Breast epithelium (tissue), 4 donors: ENCODE measurements around the gene CARD9. TPM values are rescaled to one million over a fixed set of nuclear protein-coding genes. Genes with fewer than 3 reads are reported as not detected.

Experiments
- DNase-seq, 2 donors: peaks; one replicate each; pipeline ENCODE4 v3.0.0-alpha.2; 2019; ENCODE audit warnings: low spot score in 2 of 2
- H3K27ac ChIP-seq, 2 donors: fragments of 200-600 bp; sonication (generic) in 1 of 2; one replicate each; pipeline ENCODE4 v1.5.1; 2016 to 2019; ENCODE audit warnings: mild to moderate bottlenecking in 1 of 2
- H3K27me3 ChIP-seq, 2 donors: fragments of 200-600 bp; sonication (generic) in 1 of 2; one replicate each; pipeline versions ENCODE4 v1.5.1 to v1.6.0; 2017 to 2019; ENCODE audit warnings: control low read depth in 1 of 2, mild to moderate bottlenecking in 1 of 2
- H3K36me3 ChIP-seq: fragments of 200-600 bp; one replicate; pipeline ENCODE4 v1.5.1; 2019
- H3K4me1 ChIP-seq, 2 donors: fragments of 200-600 bp; sonication (generic); one replicate each; pipeline ENCODE4 v1.5.1; 2016 to 2019; ENCODE audit warnings: control low read depth in 1 of 2
- H3K4me3 ChIP-seq, 3 donors: fragments of 200-600 bp; sonication (generic); 1 replicate in 2 of 3; 2 replicates in 1 of 3; pipeline ENCODE4 v1.5.1; 2016 to 2019; ENCODE audit warnings: mild to moderate bottlenecking in 3 of 3, moderate library complexity in 2 of 3
- H3K9me3 ChIP-seq, 2 donors: fragments of 200-600 bp; sonication (generic) in 1 of 2; one replicate each; pipeline ENCODE4 v1.5.1; 2016 to 2019; ENCODE audit warnings: control low read depth in 1 of 2
- POLR2A ChIP-seq: fragments of 450-650 bp; IDR thresholded peaks from one replicate; pipeline ENCODE4 v1.6.1; 2016; ENCODE audit warnings: antibody characterized with exemption, mild to moderate bottlenecking, moderate library complexity
- POLR2AphosphoS5 ChIP-seq, 3 donors: sonication (generic); formaldehyde crosslinking; IDR thresholded peaks; one replicate each; pipeline ENCODE4 v1.6.1; 2017; ENCODE audit warnings: antibody characterized with exemption in 3 of 3
- intact Hi-C: fragments of 100-400 bp; cut with DNase I; formaldehyde crosslinking; loops from one replicate; pipeline ENCODE4 v1.15.1; 2023; ENCODE audit warnings: low total_unique reads
- total RNA-seq, 3 donors: library from RNA; depleted of rRNA; stranded (reverse); fragments of >200 nt; gene quantifications; one replicate each; pipeline ENCODE4 v1.1.0, GENCODE V29; 2016
- TF ChIP-seq, protein P1 (sequence below), 3 donors: fragments of 450-650 bp; IDR thresholded peaks; one replicate each; pipeline ENCODE4 v1.5.1; 2016 to 2017; ENCODE audit warnings: antibody characterized with exemption in 3 of 3, mild to moderate bottlenecking in 3 of 3, moderate library complexity in 3 of 3

The CARD9 gene
- total RNA-seq, 3 donors from 2014 or later = 3.0 to 7.6 (median 3.3) TPM

DNA sequence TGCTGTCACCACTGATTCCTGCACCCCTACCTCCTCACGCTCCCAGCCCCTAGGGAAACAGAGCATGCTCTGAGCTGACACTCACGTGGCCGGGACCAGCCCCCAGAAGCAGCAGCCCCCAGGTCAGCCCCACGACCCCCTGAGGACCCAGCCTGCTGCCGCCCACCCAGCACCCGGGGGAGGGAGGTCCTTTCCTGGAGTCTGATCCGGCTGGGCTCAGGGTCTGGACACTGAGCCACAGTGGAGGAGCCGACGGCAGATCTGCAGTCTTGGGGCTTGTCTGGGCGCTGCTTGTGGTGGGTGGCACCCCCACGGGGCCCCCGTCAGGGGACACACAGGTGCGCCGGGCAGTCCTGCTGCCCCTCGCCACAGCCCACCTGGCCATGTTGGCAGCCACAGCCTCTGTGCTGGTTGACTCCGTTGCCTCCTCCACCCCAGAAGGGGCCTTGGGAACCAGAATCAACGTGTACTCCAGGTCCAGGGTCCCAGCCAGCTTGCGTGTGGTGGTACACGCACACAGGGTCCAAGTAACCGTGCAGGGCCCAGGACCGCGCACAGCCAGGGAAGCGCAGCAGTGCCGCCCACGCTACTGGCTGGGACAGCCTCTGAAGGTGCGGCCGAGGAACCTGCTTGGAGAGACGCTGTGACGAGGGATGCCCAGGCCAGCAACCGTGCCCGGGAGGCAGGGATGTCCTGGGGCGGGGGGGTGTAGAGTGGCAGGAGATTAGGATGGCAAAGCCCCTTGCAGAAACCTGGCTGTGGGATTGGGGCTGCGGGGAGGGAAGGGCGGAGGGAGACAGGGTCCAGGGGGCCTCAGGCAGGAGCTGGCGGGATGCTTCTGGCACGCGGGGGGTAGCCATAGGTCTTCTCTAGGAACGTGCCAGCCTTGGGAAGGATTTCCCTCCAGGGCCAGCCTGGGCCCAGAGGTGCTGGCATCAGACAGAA lies 13.4 kb downstream of the CARD9 start:
- Histone ChIP-seq H3K4me3 (peak overlapping the region in 1 of 3 donors; percentile 40), H3K27ac (peak overlapping the region in 1 of 2 donors; percentile 97), H3K4me1 (peaks cover 3 to 7% of the 10 kb centered on the region in 2 donors), H3K27me3 (no peaks in the 10 kb centered on the region), H3K36me3 (no peaks in the 10 kb centered on the region), H3K9me3 (no peaks in the 10 kb centered on the region)
- no peak for TF ChIP-seq POLR2AphosphoS5 (IDR thresholded peaks at IDR 0.05)
- no peak for TF ChIP-seq POLR2A
- TF ChIP-seq, protein P1, sequence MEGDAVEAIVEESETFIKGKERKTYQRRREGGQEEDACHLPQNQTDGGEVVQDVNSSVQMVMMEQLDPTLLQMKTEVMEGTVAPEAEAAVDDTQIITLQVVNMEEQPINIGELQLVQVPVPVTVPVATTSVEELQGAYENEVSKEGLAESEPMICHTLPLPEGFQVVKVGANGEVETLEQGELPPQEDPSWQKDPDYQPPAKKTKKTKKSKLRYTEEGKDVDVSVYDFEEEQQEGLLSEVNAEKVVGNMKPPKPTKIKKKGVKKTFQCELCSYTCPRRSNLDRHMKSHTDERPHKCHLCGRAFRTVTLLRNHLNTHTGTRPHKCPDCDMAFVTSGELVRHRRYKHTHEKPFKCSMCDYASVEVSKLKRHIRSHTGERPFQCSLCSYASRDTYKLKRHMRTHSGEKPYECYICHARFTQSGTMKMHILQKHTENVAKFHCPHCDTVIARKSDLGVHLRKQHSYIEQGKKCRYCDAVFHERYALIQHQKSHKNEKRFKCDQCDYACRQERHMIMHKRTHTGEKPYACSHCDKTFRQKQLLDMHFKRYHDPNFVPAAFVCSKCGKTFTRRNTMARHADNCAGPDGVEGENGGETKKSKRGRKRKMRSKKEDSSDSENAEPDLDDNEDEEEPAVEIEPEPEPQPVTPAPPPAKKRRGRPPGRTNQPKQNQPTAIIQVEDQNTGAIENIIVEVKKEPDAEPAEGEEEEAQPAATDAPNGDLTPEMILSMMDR (IDR thresholded peaks at IDR 0.05) = no peak
- intact Hi-C loops = loop anchor here (5.0 kb wide), 1 partner anchor 1292 kb away; no protein-coding TSS in a partner anchor
- DNase-seq = no peak

DNA sequence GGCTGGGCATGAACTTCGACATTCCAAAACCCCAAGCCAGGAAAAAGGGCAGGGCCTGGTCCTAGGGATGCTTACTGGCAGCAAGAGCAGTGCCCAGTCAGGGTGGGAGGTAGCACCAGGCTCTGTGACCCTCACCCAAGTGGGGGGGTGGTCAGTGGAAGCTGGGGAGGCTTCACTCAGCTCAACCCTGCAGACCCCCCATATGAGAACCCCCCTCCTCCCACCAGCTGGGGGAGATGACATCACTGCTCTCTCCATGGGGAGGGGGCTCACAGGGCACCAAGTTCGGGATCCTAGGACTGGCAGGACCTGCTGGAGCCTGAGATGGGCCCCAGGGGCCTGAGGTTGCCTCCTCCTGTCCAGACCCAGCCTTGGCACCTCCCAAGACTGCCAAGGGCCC lies 14.6 kb downstream of the CARD9 start:
- Histone ChIP-seq H3K9me3 (no peaks in the 10 kb centered on the region), H3K27me3 (no peaks in the 10 kb centered on the region), H3K4me1 (peaks cover 1 to 3% of the 10 kb centered on the region in 2 donors), H3K36me3 (no peaks in the 10 kb centered on the region), H3K4me3 (no peak overlapping the region), H3K27ac (no peak overlapping the region)
- no peak for TF ChIP-seq POLR2AphosphoS5 (IDR thresholded peaks at IDR 0.05)
- no peak for TF ChIP-seq POLR2A
- TF ChIP-seq, protein P1 (IDR thresholded peaks at IDR 0.05) = no peak
- intact Hi-C loops = no loop called here
- DNase-seq = no peak

DNA sequence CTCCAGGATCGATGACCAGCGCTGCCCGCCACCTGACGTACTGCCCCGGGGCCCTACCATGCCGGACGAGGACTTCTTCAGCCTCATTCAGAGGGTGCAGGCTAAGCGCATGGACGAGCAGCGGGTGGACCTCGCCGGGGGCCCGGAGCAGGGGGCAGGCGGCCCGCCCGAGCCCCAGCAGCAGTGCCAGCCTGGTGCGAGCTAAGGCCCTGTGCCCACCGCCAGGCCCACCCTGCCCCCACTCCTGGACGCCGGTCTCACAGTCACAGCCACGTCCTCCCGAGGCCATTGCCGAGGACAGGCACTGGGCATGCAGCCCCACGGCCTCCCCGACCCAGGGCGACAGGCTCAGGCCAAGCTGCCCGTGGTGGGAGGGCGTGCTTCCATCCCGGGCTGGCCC lies 15.5 kb downstream of the CARD9 start:
- peaks cover 0 to 3% of the 10 kb centered on the region in 2 donors for H3K4me1 ChIP-seq
- DNase-seq = no peak
- TF ChIP-seq POLR2AphosphoS5 (IDR thresholded peaks at IDR 0.05) (no peak), POLR2A (no peak)
- TF ChIP-seq, protein P1 (IDR thresholded peaks at IDR 0.05) = no peak
- H3K4me3 ChIP-seq = no peak overlapping the region
- H3K27ac ChIP-seq = no peak overlapping the region
- H3K9me3 ChIP-seq = no peaks in the 10 kb centered on the region
- intact Hi-C loops = no loop called here
- no peaks in the 10 kb centered on the region for H3K36me3 ChIP-seq
- no peaks in the 10 kb centered on the region for H3K27me3 ChIP-seq

DNA sequence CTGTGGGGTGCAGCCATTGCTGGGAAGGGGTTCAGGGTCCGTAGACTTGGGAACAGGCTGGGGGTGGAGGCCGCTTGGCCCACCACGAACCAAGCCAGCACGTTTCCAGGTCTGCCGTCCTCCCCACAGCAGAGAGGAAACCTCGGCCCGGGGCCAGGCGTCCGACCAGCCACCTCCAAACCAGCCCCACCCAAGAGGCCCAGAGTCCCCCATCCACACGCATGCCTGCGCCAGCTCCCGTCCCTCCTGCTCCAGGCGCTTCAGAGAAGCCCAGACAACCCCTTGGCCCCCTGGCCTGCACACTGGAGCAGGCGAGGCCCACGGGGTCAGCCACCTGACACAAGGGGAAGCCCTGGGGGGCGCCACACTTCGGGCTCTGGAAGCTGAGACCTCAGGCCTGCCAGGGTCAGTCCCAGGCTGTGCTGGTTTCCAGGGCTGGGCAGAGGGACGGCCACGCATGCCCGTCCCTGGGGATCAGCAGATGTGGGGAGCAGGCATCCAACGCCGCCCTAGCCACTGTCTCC lies 16.2 kb downstream of the CARD9 start:
- H3K4me1 ChIP-seq = peaks cover 0 to 3% of the 10 kb centered on the region in 2 donors
- no peak for DNase-seq
- TF ChIP-seq POLR2A (no peak), POLR2AphosphoS5 (IDR thresholded peaks at IDR 0.05) (no peak)
- TF ChIP-seq, protein P1 (IDR thresholded peaks at IDR 0.05) = no peak
- no peak overlapping the region for H3K4me3 ChIP-seq
- intact Hi-C loops = no loop called here
- H3K27ac ChIP-seq = no peak overlapping the region
- H3K9me3 ChIP-seq = no peaks in the 10 kb centered on the region
- no peaks in the 10 kb centered on the region for H3K36me3 ChIP-seq
- no peaks in the 10 kb centered on the region for H3K27me3 ChIP-seq
